A673 (cell line): ENCODE data around the gene DNAH14. TPM values are rescaled to one million over a fixed set of nuclear protein-coding genes. Genes with fewer than 3 reads are reported as not detected.

Experiments used
- BruUV-seq: library from RNA; stranded (reverse); fragments of 400-500 nt; replicated peaks from 2 replicates; lab custom pipeline; 2021; lab: Mats Ljungman, UMichigan
- CTCF ChIA-PET: fragments of 300-600 bp; sonication (Branson Sonifier 250); formaldehyde crosslinking; loops from one replicate; lab custom pipeline; 2022; ENCODE audit warnings: antibody characterized with exemption; lab: Charles Lee
- POLR2A ChIA-PET: fragments of 300-600 bp; sonication (Branson Sonifier 250); formaldehyde crosslinking; loops from one replicate; lab custom pipeline; 2022; ENCODE audit warnings: antibody characterized with exemption; ENCODE audit not compliant: low non-redundant PET; lab: Charles Lee
- DNase-seq: peaks from one replicate; pipeline ENCODE4 v3.0.0-alpha.2; 2015; ENCODE audit warnings: low spot score
- H3K27ac ChIP-seq: fragments of 200-600 bp; sonication (generic); 2 replicates; pipeline ENCODE4 v1.5.1; 2016; ENCODE audit warnings: mixed run types, low read depth, mild to moderate bottlenecking, mixed read lengths, antibody characterized with exemption, low read length; ENCODE audit not compliant: poor library complexity, severe bottlenecking
- H3K27me3 ChIP-seq: fragments of 200-600 bp; sonication (generic); replicated peaks from 2 replicates; pipeline ENCODE4 v1.6.1; 2017; ENCODE audit warnings: mixed run types, low read depth, mild to moderate bottlenecking, mixed read lengths, antibody characterized with exemption, low read length; ENCODE audit not compliant: insufficient read depth, poor library complexity
- H3K36me3 ChIP-seq: fragments of 200-600 bp; sonication (generic); 2 replicates; pipeline ENCODE4 v1.6.1; 2016; ENCODE audit warnings: mixed run types, mild to moderate bottlenecking, mixed read lengths, antibody characterized with exemption, low read length; ENCODE audit not compliant: insufficient read depth, poor library complexity, severe bottlenecking
- H3K4me1 ChIP-seq: fragments of 200-600 bp; sonication (generic); 2 replicates; pipeline ENCODE4 v1.6.1; 2017; ENCODE audit warnings: mixed run types, mild to moderate bottlenecking, mixed read lengths, antibody characterized with exemption, low read length; ENCODE audit not compliant: insufficient read depth, poor library complexity, severe bottlenecking
- H3K4me3 ChIP-seq: fragments of 200-600 bp; sonication (generic); 2 replicates; pipeline ENCODE4 v1.5.1; 2016; ENCODE audit warnings: low read depth, mixed run types, mild to moderate bottlenecking, mixed read lengths, low read length; ENCODE audit not compliant: poor library complexity, severe bottlenecking
- H3K9me3 ChIP-seq: fragments of 200-600 bp; sonication (generic); 2 replicates; pipeline ENCODE4 v1.6.1; 2016; ENCODE audit warnings: mixed run types, low read depth, mild to moderate bottlenecking, mixed read lengths, antibody characterized with exemption, low read length; ENCODE audit not compliant: poor library complexity, severe bottlenecking
- CTCF ChIP-seq: fragments of 300-800, 200-600 bp; sonication (generic); conservative IDR thresholded peaks from 2 replicates; pipeline ENCODE4 v1.5.1; 2017; ENCODE audit warnings: low read depth, mild to moderate bottlenecking, antibody characterized with exemption, low read length, moderate library complexity, mixed read lengths
- EZH2 ChIP-seq: fragments of 200-600 bp; sonication (generic); IDR thresholded peaks from 2 replicates; pipeline ENCODE4 v1.6.1; 2017; ENCODE audit warnings: borderline replicate concordance, low read depth, mild to moderate bottlenecking, mixed read lengths, antibody characterized with exemption, low read length; ENCODE audit not compliant: poor library complexity, severe bottlenecking
- intact Hi-C: fragments of 100-400 bp; cut with micrococcal nuclease; formaldehyde crosslinking; loops from one replicate; pipeline ENCODE4 v1.10.0; 2022; ENCODE audit not compliant: unreplicated experiment
- total RNA-seq: library from RNA; stranded (reverse); gene quantifications from 2 replicates; pipeline ENCODE4 v1.2.3, GENCODE V29; 2021

DNAH14 gene
- total RNA-seq, 1 experiment from 2014 or later, result 9.9 TPM

- TF ChIP-seq CTCF (no peak), EZH2 (no peak)
- intact Hi-C loops, result no loop called here
- Histone ChIP-seq H3K36me3 (no peaks in the 10 kb centered on the region), H3K27me3 (no peaks in the 10 kb centered on the region), H3K27ac (peak overlapping the region; percentile 90), H3K4me1 (peaks cover 29% of the 10 kb centered on the region), H3K9me3 (peaks cover 18% of the 10 kb centered on the region), H3K4me3 (no peak overlapping the region)
- DNase-seq, result no peak
- BruUV-seq, result no TSS peak
- POLR2A ChIA-PET, result interaction anchor here (0.6 kb wide), 1 partner anchor 40 kb away, joined by 4 read pairs; no protein-coding TSS in a partner anchor
- CTCF ChIA-PET, result interaction anchor here (1.2 kb wide), 1 partner anchor 29 kb away, joined by 4 read pairs; no protein-coding TSS in a partner anchor
Measured at GRCh38 chr1:225348400-225348799, 418.9 kb downstream of the DNAH14 start.

- Histone ChIP-seq H3K27ac (peak overlapping the region; percentile 28), H3K9me3 (peaks cover 18% of the 10 kb centered on the region), H3K4me1 (peaks cover 29% of the 10 kb centered on the region), H3K4me3 (no peak overlapping the region), H3K27me3 (no peaks in the 10 kb centered on the region), H3K36me3 (no peaks in the 10 kb centered on the region)
- no TSS peak for BruUV-seq
- DNase-seq, result no peak
- POLR2A ChIA-PET, result no interaction called here
- CTCF ChIA-PET, result no interaction called here
- no peak for TF ChIP-seq CTCF
- no peak for TF ChIP-seq EZH2
- intact Hi-C loops, result no loop called here
Measured at GRCh38 chr1:225349826-225350225, 420.4 kb downstream of the DNAH14 start.

- Histone ChIP-seq H3K4me3 (no peak overlapping the region), H3K36me3 (no peaks in the 10 kb centered on the region), H3K27ac (no peak overlapping the region), H3K4me1 (peaks cover 27% of the 10 kb centered on the region), H3K27me3 (no peaks in the 10 kb centered on the region), H3K9me3 (peaks cover 18% of the 10 kb centered on the region)
- no peak for DNase-seq
- CTCF ChIA-PET, result no interaction called here
- intact Hi-C loops, result no loop called here
- BruUV-seq, result no TSS peak
- no peak for TF ChIP-seq CTCF
- TF ChIP-seq EZH2, result no peak
- POLR2A ChIA-PET, result no interaction called here
Measured at GRCh38 chr1:225350872-225351271, 421.4 kb downstream of the DNAH14 start.
